ENCODE results near the gene IZUMO1. TPM values are rescaled to one million over a fixed set of nuclear protein-coding genes. Genes with fewer than 3 reads are reported as not detected.
A peak's percentile ranks its signal among the peaks of the same experiment; 100 is the strongest.
"Not testable (repeated sequence)": the region's sequence is repeated elsewhere in the genome, so short reads cannot be mapped to it uniquely, and the experiment has no call there.

IZUMO1 gene
- total RNA-seq, 2 experiments from 2014 or later: 0.10 TPM; not detected in 1

DNA sequence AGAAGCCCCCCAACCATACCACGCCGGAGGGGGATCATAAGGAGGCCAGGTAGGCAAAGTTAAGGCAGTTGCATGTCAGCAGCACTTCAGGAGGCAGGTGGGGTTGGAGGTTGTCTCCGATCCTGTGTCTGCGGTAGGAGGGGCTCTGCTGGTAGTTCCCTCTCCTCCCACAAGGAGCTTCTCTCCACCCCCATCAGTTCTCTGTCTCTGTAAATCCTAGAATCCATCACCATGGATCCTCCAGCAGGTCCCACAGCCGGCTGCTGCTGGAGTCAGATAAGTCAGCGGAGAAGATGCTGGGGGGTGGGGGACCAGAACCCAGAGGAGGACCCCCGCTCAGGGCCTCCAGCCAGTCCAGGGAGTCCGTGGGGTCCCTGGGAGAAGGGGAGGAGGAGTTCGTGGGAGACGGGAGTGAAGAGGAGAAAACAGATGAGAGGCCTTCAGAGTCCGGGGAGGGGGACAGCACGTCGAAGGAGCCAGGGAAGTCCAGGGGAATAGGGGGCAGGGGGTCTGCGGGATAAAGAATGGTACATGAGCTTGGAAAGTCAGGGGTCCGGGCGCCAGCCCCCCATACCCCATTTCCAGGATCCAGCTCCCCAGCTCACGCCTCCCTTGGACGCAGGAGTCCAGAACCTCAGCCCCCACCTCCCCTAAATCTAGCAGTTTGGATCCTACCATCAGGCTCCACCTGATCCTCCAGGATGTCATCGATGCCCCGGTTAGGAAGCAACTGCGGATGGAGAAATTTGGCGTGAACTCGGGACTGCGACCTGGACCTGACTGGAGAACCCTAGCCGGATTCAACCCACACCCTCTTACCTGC is 33.5 kb downstream of the IZUMO1 start:
- Mint-ChIP-seq H3K4me1 (peaks cover 27% of the 10 kb centered on the region), H3K9me3 (no peaks in the 10 kb centered on the region), H3K36me3 (ENCODE audit: low read depth) (peaks cover 3% of the 10 kb centered on the region), H3K27ac (peak overlapping the region; percentile 92), H3K27me3 (no peaks in the 10 kb centered on the region), H3K4me3 (peak overlapping the region; percentile 75)
- no peak for DNase-seq
- POLR2A ChIA-PET: no interaction called here
- CTCF ChIA-PET: interaction anchor here (0.6 to 3.8 kb wide), 7 partner anchors 11 to 54 kb away, joined by 3 to 10 read pairs (median 7); no protein-coding TSS in a partner anchor

DNA sequence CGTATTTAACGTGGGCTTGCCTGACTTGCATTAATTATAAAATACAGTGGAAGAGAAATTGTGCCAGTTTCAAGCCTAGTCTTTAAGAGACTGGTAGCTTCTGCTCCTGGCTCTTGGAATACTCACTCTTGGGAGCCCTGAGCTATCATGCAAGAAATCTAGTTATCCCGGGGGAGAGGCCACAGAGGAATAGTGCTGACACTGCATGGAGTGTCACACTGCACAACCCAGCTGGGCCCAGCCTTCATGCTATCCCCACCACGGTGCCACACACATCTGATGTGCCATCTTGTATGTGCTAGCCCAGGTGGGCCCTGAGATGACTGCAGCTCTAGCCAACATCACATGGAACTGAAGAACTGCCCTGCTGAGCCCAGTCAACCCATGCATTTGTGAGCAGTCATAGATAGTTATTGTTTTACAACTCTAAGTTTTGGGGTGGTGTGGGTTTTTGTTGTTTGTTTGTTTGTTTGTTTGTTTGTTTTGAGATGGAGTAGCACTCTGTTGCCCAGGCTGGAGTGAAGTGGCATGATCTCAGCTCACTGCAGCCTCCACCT is 35.5 kb downstream of the IZUMO1 start:
- Mint-ChIP-seq H3K27ac (no peak overlapping the region), H3K9me3 (no peaks in the 10 kb centered on the region), H3K4me1 (peaks cover 27% of the 10 kb centered on the region), H3K36me3 (ENCODE audit: low read depth) (peaks cover 3% of the 10 kb centered on the region), H3K27me3 (no peaks in the 10 kb centered on the region), H3K4me3 (no peak overlapping the region)
- CTCF ChIA-PET: interaction anchor here (0.6 to 3.8 kb wide), 4 partner anchors 11 to 393 kb away, joined by 3 to 10 read pairs (median 3); no protein-coding TSS in a partner anchor
- DNase-seq: no peak
- POLR2A ChIA-PET: no interaction called here

DNA sequence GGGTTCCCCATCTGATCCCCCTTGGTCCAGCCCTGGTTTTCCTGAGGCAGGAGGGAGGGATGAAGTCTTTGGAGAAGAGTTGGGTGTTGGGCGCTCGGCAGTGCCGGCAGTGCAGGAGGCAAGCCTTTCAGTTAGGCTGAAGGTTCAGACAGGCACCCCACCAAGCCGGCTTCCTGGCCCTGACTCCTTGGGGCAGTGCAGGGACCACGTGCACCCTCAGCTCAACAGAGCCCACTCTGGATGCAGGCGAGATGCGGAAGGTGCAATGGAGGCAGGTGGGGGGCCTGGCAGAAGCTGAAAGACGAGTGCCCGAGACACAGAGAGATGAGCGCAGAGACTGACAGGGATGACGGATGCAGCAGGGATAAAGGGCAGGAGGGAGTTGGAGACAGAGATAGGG is 38.2 kb downstream of the IZUMO1 start:
- H3K36me3 Mint-ChIP-seq (ENCODE audit: low read depth): peaks cover 9% of the 10 kb centered on the region
- H3K27me3 Mint-ChIP-seq: no peaks in the 10 kb centered on the region
- POLR2A ChIA-PET: no interaction called here
- CTCF ChIA-PET: no interaction called here
- H3K27ac Mint-ChIP-seq: no peak overlapping the region
- no peak for DNase-seq
- H3K4me1 Mint-ChIP-seq: peaks cover 8% of the 10 kb centered on the region
- H3K9me3 Mint-ChIP-seq: no peaks in the 10 kb centered on the region
- no peak overlapping the region for H3K4me3 Mint-ChIP-seq

DNA sequence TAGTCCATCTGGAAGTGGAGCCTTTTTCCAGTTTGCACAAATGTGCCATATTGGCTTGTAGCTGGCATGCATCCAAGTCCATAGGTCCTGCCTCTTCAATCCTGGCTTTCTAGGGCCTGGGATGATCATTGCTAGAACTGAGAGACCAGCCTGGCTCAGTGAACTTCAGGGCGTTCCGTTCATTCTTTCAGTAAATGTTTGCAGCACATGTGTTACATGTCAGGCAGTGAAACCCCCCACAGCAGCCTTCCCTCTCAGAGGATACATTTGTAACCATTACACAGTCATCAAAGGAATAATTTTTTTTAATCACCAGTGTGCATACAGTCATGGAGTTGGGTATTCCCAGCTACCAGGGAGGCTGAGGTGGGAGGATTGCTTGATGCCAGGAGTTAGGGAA is 41.3 kb downstream of the IZUMO1 start:
- no peaks in the 10 kb centered on the region for H3K27me3 Mint-ChIP-seq
- POLR2A ChIA-PET: no interaction called here
- no peak overlapping the region for H3K4me3 Mint-ChIP-seq
- H3K27ac Mint-ChIP-seq: no peak overlapping the region
- H3K36me3 Mint-ChIP-seq (ENCODE audit: low read depth): peaks cover 6% of the 10 kb centered on the region
- H3K4me1 Mint-ChIP-seq: no peaks in the 10 kb centered on the region
- DNase-seq: no peak
- CTCF ChIA-PET: no interaction called here
- no peaks in the 10 kb centered on the region for H3K9me3 Mint-ChIP-seq

DNA sequence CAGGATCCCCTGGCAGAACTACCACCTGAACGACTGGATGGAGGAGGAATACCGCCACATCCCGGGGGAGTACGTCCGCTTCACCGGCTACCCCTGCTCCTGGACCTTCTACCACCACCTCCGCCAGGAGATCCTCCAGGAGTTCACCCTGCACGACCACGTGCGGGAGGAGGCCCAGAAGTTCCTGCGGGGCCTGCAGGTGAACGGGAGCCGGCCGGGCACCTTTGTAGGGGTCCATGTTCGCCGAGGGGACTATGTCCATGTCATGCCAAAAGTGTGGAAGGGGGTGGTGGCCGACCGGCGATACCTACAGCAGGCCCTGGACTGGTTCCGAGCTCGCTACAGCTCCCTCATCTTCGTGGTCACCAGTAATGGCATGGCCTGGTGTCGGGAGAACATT is 43.4 kb downstream of the IZUMO1 start:
- Mint-ChIP-seq H3K27me3 (no peaks in the 10 kb centered on the region), H3K4me3 (no peak overlapping the region), H3K27ac (no peak overlapping the region), H3K36me3 (ENCODE audit: low read depth) (peaks cover 6% of the 10 kb centered on the region), H3K9me3 (no peaks in the 10 kb centered on the region), H3K4me1 (no peaks in the 10 kb centered on the region)
- ChIA-PET POLR2A (no interaction called here), CTCF (no interaction called here)
- DNase-seq: no peak

DNA sequence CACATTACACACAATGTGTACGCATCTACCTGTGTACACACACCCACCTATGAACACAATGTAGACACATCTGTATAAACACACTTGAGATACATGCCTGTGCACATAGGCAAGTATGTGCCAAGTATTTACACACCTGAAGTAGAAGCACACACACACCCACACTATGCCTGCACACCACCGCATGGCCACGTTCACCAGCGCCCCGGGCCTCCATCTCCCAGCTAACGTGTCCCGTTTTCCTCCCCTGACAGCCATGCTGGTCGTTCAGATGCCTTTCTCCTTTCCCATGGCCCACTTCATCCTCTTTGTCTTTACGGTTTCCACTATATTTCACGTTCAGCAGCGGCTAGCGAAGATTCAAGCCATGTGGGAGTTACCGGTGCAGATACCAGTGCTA is 44.0 kb downstream of the IZUMO1 start:
- H3K36me3 Mint-ChIP-seq (ENCODE audit: low read depth): peaks cover 6% of the 10 kb centered on the region
- no peak overlapping the region for H3K4me3 Mint-ChIP-seq
- H3K4me1 Mint-ChIP-seq: no peaks in the 10 kb centered on the region
- POLR2A ChIA-PET: no interaction called here
- H3K27ac Mint-ChIP-seq: peak overlapping the region; percentile 25
- peaks cover 3% of the 10 kb centered on the region for H3K27me3 Mint-ChIP-seq
- CTCF ChIA-PET: no interaction called here
- no peaks in the 10 kb centered on the region for H3K9me3 Mint-ChIP-seq
- DNase-seq: no peak

DNA sequence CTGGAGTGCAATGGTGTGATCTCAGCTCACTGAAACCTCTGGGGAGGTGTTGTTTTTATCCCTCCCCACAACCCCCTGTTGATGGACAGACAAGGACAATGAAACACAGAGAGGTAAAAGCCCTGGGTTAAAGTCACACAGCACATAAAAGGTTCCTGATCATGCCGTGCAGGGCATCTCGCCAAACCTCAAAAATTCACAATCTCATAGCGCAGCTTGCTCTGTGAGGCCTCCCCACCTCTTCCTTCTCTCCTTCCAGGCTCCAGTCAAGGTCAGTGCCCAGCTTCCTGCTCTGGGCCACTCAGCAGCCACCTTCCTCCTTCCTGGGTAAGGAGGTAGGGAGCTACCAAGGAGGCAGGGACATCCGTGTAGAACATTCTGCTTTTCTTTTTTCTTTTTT is 48.7 kb downstream of the IZUMO1 start:
- no peak for DNase-seq
- POLR2A ChIA-PET: no interaction called here
- H3K36me3 Mint-ChIP-seq (ENCODE audit: low read depth): peaks cover 4% of the 10 kb centered on the region
- H3K4me1 Mint-ChIP-seq: peaks cover 8% of the 10 kb centered on the region
- no peaks in the 10 kb centered on the region for H3K9me3 Mint-ChIP-seq
- H3K4me3 Mint-ChIP-seq: no peak overlapping the region
- peaks cover 14% of the 10 kb centered on the region for H3K27me3 Mint-ChIP-seq
- CTCF ChIA-PET: interaction anchor here (0.6 to 1.7 kb wide), 2 partner anchors 16 to 110 kb away, joined by 3 to 4 read pairs; no protein-coding TSS in a partner anchor
- no peak overlapping the region for H3K27ac Mint-ChIP-seq

DNA sequence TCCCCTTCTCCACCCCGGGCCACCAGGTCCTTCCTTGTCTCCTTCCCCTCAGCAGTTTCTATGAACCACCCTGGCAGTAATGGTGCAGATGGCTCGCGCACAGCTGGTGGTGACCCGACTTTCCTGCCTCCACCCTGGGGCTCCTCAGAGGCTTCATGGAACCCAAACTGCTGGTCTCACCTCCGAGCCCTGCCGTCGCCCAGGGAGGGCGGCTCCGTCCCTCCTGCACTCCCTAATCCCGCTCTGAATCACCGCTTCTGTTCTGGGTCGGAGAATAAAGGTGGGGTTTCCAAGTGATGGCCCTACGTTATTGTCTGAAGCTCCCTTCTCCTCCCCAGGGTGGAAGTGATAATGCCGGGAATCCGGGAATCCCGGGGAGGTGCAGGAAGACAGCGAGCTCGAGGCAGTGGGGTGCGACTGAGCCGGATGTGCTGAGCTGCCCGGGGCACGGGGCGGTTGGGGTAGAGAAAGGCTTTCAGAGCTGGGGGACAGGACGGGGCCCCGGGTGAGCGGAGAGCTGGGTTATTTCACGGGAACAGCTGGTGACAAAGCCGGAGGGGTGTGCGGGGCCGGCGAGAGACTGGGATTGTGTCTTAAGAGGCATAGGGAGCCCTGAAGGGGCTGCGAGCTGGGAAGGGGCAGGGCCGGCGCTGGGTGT is 50.2 kb downstream of the IZUMO1 start:
- Mint-ChIP-seq H3K27me3 (peaks cover 14% of the 10 kb centered on the region), H3K9me3 (no peaks in the 10 kb centered on the region), H3K4me1 (peaks cover 8% of the 10 kb centered on the region), H3K27ac (peak overlapping the region; percentile 64), H3K4me3 (no peak overlapping the region), H3K36me3 (ENCODE audit: low read depth) (peaks cover 4% of the 10 kb centered on the region)
- ChIA-PET POLR2A (no interaction called here), CTCF (interaction anchor here (0.7 to 1.3 kb wide), 3 partner anchors 11 to 157 kb away, joined by 3 to 4 read pairs (median 3); no protein-coding TSS in a partner anchor)
- no peak for DNase-seq

DNA sequence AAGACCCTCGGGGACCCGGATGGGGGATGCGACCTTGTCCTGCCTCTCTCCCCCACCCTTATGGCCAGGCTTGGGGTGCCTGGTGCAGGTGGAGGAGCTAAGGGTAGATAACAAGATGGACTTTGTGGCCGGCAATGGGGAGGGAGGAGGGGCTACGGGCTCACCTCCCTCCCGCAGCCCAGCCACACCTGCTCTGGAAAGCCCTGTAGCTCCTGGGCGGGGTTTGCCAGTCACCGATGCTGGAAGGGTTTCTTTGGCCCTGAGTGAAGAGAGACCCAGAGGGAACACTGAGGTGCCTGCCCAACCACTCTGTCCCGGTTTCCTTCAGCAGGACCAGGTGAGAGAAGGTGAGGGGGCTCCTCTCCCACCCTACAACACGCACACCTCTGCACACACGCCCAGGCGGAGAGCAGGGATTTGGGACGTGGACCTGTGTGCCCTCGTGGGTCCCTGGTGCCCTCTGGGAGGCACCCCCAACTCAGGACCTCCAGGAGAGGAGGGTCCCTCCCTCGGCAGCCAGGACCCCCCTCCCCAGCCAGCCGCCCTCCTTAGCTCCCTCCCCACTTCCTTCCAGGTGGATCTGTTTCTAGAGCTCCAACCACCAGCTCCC is 50.9 kb downstream of the IZUMO1 start, which contains the start of gene FUT2:
Gene FUT2, plus strand, starts transcription at position 229 of the 610 bp plus-strand sequence. CDS start 6,986 bp downstream, outside the sequence.
- POLR2A ChIA-PET: no interaction called here
- no peak within 1 kb of the TSS for H3K4me3 Mint-ChIP-seq
- no peak for DNase-seq
- peaks cover 8% of the 10 kb centered on the region for H3K4me1 Mint-ChIP-seq
- H3K27ac Mint-ChIP-seq: peak within 1 kb of the TSS; percentile 64
- H3K9me3 Mint-ChIP-seq: no peaks in the 10 kb centered on the region
- CTCF ChIA-PET: interaction anchor here (0.8 to 1.3 kb wide), 2 partner anchors 11 to 22 kb away, joined by 3 to 4 read pairs; no protein-coding TSS in a partner anchor
- H3K36me3 Mint-ChIP-seq (ENCODE audit: low read depth): peaks cover 4% of the 10 kb centered on the region
- H3K27me3 Mint-ChIP-seq: peaks cover 14% of the 10 kb centered on the region

DNA sequence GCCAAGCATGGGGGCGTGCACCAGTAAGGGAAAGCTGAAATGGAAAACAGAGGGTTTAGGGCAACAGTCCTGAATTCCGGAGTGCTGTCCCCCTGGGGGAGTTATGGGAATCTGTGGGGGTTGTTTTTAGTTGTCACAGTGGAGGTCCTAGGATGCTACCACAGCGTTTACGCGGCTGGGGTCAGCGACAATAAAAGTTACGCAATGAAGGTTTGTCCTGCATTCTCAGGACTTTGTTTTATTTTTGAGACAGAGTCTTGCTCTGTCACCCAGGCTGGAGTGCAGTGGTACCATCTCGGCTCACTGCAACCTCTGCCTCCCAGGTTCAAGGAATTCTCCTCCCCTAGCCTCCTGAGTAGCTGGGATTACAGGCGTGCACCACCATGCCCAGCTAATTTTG is 53.1 kb downstream of the IZUMO1 start:
- DNase-seq; H3K36me3 Mint-ChIP-seq (ENCODE audit: low read depth); H3K4me3 Mint-ChIP-seq; H3K27ac Mint-ChIP-seq; POLR2A ChIA-PET; H3K4me1 Mint-ChIP-seq; H3K9me3 Mint-ChIP-seq: not testable (repeated sequence)
- CTCF ChIA-PET: interaction anchor here (0.6 to 1.2 kb wide), 3 partner anchors 9 to 48 kb away, joined by 3 to 4 read pairs (median 3); partner anchors contain the start of gene CA11
- peaks cover 14% of the 10 kb centered on the region for H3K27me3 Mint-ChIP-seq

Data from activated CD4-positive, alpha-beta T cell treated with anti-CD3 and anti-CD28 coated beads, Interleukin-2, amount 10 ng/mL, durations not matched to agents 7 days and 5 days (primary cell).